HEK293 (cell line): ENCODE results near the gene P2RY10.

ENCODE experiments used
- CTCF ChIA-PET: fragments of 350-600 bp; formaldehyde crosslinking; extraction: SDS; loops from one replicate; lab custom pipeline; 2021; ENCODE audit warnings: antibody characterized with exemption; lab: Yijun Ruan, JAX
- POLR2A ChIA-PET: fragments of 300-600 bp; formaldehyde crosslinking; extraction: SDS; loops from one replicate; lab custom pipeline; 2020; ENCODE audit warnings: antibody characterized with exemption, inconsistent platforms; lab: Yijun Ruan, JAX
- H3K27ac ChIP-seq: fragments of 200-500 bp; sonication (Bioruptor generic); 2 replicates; pipeline ENCODE4 v1.5.1; 2014; ENCODE audit warnings: low read depth, low read length, control low read depth, inconsistent platforms; ENCODE audit errors: extremely low read depth
- H3K36me3 ChIP-seq, 2 experiments: fragments of 200-500 bp in 1 of 2; sonication (Bioruptor generic) in 1 of 2; 1 replicate in 1 of 2; 2 replicates in 1 of 2; pipeline ENCODE4 v1.5.1; 2014 to 2017; ENCODE audit warnings: inconsistent platforms in 2 of 2, low read length in 2 of 2; ENCODE audit not compliant: control insufficient read depth in 2 of 2, insufficient read depth in 1 of 2
- H3K4me1 ChIP-seq: fragments of 200-500 bp; sonication (Bioruptor generic); 2 replicates; pipeline ENCODE4 v1.5.1; 2014; ENCODE audit warnings: mild to moderate bottlenecking, low read length, inconsistent platforms; ENCODE audit not compliant: control insufficient read depth, insufficient read depth
- H3K4me3 ChIP-seq: 2 replicates; pipeline ENCODE4 v1.5.1; 2011; ENCODE audit warnings: low read depth, mild to moderate bottlenecking, control low read depth, low read length, moderate library complexity
- H3K9me3 ChIP-seq: fragments of 200-500 bp; sonication (Bioruptor generic); 2 replicates; pipeline ENCODE4 v1.5.1; 2014; ENCODE audit warnings: low read depth, low read length, inconsistent platforms; ENCODE audit not compliant: control insufficient read depth, insufficient read depth
- INSM2 ChIP-seq: fragments of 450-650 bp; formaldehyde crosslinking; IDR thresholded peaks from 2 replicates; pipeline ENCODE4 v1.5.1; 2016; ENCODE audit warnings: missing biosample characterization, missing genetic modification characterization
- PRDM6 ChIP-seq: fragments of 450-650 bp; formaldehyde crosslinking; IDR thresholded peaks from 2 replicates; pipeline ENCODE4 v1.5.1; 2017; ENCODE audit warnings: missing biosample characterization, missing genetic modification characterization
- YY1 ChIP-seq: fragments of 450-650 bp; formaldehyde crosslinking; IDR thresholded peaks from 2 replicates; pipeline ENCODE4 v1.5.1; 2018; ENCODE audit warnings: missing biosample characterization, missing genetic modification characterization
- ZBTB8A ChIP-seq: fragments of 450-650 bp; formaldehyde crosslinking; IDR thresholded peaks from 2 replicates; pipeline ENCODE4 v1.5.1; 2016; ENCODE audit warnings: missing biosample characterization, missing genetic modification characterization
- ZNF184 ChIP-seq: fragments of 450-650 bp; IDR thresholded peaks from 2 replicates; pipeline ENCODE4 v1.5.1; 2018; ENCODE audit warnings: missing biosample characterization, mild to moderate bottlenecking, missing genetic modification characterization
- ZNF596 ChIP-seq: fragments of 450-650 bp; IDR thresholded peaks from 2 replicates; pipeline ENCODE4 v1.5.0; 2018; ENCODE audit warnings: missing biosample characterization, mild to moderate bottlenecking, missing genetic modification characterization, moderate library complexity
- ZNF639 ChIP-seq: fragments of 450-650 bp; formaldehyde crosslinking; IDR thresholded peaks from 2 replicates; pipeline ENCODE4 v1.5.1; 2016; ENCODE audit warnings: missing biosample characterization, missing genetic modification characterization
- TF ChIP-seq, protein P1 (sequence below): fragments of 450-650 bp; formaldehyde crosslinking; IDR thresholded peaks from 2 replicates; pipeline ENCODE4 v1.5.1; 2016; ENCODE audit warnings: missing biosample characterization, missing genetic modification characterization, low read depth
- TF ChIP-seq, protein P2 (sequence below): fragments of 450-650 bp; formaldehyde crosslinking; conservative IDR thresholded peaks from 2 replicates; pipeline ENCODE4 v1.5.1; 2016; ENCODE audit warnings: low read depth, missing biosample characterization, missing genetic modification characterization
- TF ChIP-seq, protein P3 (sequence below): fragments of 450-650 bp; formaldehyde crosslinking; IDR thresholded peaks from 2 replicates; pipeline ENCODE4 v1.5.1; 2016; ENCODE audit warnings: missing biosample characterization, missing genetic modification characterization

P2RY10 gene

DNA sequence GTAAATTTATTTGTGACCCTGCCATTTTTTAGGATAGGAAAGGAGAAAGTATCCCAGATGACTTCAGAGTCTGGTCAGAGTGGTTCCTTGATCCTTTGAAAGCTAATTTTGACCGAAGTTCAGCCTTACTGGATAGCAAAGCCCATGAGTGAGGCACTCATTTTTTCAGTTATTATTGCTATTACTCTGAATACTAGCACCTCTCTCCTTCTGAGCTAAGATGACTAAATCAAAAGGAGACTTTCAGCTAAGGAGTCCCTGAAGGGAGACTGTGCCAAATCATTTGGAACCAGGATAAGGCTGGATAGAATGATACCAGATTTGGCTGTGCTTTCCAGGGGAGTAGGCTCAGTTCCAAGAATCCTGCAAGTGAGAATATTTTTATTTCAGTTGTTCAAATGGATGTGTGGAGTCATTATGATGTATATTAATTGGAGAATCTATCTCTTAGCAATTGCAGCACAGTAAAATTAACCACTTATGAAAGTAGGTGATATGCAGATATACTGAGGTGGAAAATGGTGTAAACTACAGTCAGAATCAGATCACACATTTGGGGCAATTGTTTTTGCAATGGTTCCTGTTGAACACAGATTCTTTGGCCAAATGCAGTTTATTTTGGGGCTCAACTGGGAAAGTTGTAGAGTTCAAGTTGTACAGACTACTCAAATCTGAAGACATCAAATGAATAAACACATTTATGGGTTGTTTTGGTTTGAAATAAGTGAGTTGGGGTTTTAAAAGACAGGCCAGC lies 1.2 kb downstream of the P2RY10 start (continued):
- no peak for TF ChIP-seq PRDM6 (tag by site-specific recombination)
- TF ChIP-seq ZNF184 (tag by site-specific recombination) = no peak
- no peak for TF ChIP-seq INSM2 (tag by site-specific recombination)
- TF ChIP-seq, protein P1, sequence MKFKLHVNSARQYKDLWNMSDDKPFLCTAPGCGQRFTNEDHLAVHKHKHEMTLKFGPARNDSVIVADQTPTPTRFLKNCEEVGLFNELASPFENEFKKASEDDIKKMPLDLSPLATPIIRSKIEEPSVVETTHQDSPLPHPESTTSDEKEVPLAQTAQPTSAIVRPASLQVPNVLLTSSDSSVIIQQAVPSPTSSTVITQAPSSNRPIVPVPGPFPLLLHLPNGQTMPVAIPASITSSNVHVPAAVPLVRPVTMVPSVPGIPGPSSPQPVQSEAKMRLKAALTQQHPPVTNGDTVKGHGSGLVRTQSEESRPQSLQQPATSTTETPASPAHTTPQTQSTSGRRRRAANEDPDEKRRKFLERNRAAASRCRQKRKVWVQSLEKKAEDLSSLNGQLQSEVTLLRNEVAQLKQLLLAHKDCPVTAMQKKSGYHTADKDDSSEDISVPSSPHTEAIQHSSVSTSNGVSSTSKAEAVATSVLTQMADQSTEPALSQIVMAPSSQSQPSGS (tag by site-specific recombination) = no peak
- TF ChIP-seq, protein P2, sequence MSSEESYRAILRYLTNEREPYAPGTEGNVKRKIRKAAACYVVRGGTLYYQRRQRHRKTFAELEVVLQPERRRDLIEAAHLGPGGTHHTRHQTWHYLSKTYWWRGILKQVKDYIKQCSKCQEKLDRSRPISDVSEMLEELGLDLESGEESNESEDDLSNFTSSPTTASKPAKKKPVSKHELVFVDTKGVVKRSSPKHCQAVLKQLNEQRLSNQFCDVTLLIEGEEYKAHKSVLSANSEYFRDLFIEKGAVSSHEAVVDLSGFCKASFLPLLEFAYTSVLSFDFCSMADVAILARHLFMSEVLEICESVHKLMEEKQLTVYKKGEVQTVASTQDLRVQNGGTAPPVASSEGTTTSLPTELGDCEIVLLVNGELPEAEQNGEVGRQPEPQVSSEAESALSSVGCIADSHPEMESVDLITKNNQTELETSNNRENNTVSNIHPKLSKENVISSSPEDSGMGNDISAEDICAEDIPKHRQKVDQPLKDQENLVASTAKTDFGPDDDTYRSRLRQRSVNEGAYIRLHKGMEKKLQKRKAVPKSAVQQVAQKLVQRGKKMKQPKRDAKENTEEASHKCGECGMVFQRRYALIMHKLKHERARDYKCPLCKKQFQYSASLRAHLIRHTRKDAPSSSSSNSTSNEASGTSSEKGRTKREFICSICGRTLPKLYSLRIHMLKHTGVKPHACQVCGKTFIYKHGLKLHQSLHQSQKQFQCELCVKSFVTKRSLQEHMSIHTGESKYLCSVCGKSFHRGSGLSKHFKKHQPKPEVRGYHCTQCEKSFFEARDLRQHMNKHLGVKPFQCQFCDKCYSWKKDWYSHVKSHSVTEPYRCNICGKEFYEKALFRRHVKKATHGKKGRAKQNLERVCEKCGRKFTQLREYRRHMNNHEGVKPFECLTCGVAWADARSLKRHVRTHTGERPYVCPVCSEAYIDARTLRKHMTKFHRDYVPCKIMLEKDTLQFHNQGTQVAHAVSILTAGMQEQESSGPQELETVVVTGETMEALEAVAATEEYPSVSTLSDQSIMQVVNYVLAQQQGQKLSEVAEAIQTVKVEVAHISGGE (tag by site-specific recombination) = no peak
- no peak for TF ChIP-seq ZBTB8A (tag by site-specific recombination)

DNA sequence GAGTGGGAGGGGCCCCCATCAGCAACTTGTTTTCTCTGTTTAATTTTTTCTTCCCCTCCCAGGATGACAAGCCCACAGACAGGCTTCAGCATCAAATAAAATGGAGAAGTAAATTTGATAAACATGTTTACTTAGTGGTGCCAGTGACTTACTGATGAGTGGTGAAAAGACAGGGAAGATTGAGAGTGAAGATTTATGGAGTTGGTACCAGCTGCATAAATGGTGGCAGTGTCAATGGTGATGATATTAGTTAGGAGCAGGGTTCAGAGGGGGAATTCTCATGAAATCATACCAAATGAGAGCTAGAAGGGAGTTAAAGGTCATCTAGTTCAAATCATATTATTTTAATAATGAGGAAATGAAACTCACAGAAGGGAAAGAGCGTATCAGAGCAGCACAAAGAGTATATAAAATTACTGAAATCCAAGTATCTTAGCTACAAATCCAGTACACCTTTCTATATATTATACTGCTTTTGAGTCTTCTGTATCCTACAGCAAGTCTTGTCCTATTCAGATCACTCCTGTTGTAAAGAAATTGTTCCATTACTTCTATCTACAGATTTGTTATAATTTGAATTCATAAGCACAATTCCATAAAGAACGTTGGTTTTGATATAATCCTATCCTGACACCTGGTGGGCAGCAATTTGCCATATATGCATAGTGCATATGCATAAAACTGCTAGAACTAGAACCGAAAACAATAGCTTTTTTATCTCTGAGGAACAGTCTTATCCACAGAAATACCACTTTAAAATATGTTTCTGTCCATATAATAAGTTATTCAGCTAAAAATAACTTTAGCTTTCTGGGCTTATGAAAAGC lies 5.0 kb downstream of the P2RY10 start:
- Histone ChIP-seq H3K36me3 (no peaks in the 10 kb centered on the region), H3K27ac (no peak overlapping the region), H3K4me3 (no peak overlapping the region)
- no peak for TF ChIP-seq ZNF596
- TF ChIP-seq YY1 = no peak
- TF ChIP-seq, all 188 proteins: peak for 0
- no peaks in the 10 kb centered on the region for H3K4me1 ChIP-seq
- POLR2A ChIA-PET = no interaction called here
- no peaks in the 10 kb centered on the region for H3K9me3 ChIP-seq
- CTCF ChIA-PET = interaction anchor here (0.5 to 0.7 kb wide), 2 partner anchors 133 to 228 kb away, joined by 3 to 4 read pairs; no protein-coding TSS in a partner anchor

DNA sequence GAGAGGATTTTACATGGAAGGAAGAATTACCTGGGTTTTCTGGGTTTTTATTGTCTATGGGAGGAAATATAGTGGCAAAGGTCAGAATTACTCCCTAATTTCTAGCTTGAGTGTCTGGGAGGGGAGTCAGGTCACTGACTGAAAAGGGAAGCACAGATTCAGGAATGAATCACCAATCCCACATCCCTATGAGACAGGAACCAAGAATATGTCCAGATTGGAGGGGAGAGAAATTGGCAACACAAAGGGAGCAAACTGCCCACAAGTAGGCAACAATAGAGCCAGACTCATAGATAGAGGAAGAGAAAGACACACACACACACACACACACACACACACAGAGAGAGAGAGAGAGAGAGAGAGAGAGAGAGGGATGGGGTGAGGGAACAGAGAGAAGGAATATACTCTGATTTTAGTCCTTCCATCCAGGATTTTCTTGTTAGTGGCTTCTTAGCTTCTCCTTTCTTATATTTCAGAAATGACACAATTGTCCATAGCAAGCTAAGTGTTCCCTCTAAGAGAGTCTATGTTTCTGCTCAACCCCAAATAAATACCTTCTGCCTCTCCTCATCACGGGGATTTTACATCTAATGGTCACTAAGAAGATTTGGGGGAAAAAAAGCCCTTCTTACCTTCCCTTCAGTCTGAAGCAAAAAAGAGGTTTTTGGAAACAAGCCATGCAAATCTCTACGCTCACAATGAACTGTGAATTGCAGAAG lies 12.0 kb downstream of the P2RY10 start:
- Histone ChIP-seq H3K36me3 (no peaks in the 10 kb centered on the region), H3K4me1 (no peaks in the 10 kb centered on the region), H3K9me3 (no peaks in the 10 kb centered on the region), H3K4me3 (no peak overlapping the region), H3K27ac (no peak overlapping the region)
- ChIA-PET CTCF (interaction anchor here (0.6 kb wide), 1 partner anchor 982 kb away, joined by 4 read pairs; no protein-coding TSS in a partner anchor), POLR2A (no interaction called here)
- no peak for TF ChIP-seq ZNF639 (tag by site-specific recombination)
- TF ChIP-seq, protein P3, sequence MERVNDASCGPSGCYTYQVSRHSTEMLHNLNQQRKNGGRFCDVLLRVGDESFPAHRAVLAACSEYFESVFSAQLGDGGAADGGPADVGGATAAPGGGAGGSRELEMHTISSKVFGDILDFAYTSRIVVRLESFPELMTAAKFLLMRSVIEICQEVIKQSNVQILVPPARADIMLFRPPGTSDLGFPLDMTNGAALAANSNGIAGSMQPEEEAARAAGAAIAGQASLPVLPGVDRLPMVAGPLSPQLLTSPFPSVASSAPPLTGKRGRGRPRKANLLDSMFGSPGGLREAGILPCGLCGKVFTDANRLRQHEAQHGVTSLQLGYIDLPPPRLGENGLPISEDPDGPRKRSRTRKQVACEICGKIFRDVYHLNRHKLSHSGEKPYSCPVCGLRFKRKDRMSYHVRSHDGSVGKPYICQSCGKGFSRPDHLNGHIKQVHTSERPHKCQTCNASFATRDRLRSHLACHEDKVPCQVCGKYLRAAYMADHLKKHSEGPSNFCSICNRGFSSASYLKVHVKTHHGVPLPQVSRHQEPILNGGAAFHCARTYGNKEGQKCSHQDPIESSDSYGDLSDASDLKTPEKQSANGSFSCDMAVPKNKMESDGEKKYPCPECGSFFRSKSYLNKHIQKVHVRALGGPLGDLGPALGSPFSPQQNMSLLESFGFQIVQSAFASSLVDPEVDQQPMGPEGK (tag by site-specific recombination) = no peak
